Fibroblast of lung (primary cell): ENCODE data around the gene HGF. TPM values are rescaled to one million over a fixed set of nuclear protein-coding genes. Genes with fewer than 3 reads are reported as not detected.

Source experiments
- DNase-seq, 2 donors: peaks; one replicate each; pipeline versions ENCODE4 v3.0.0 to v3.0.0-alpha.2; 2010; ENCODE audit warnings: low read depth in 2 of 2
- H2AFZ ChIP-seq: 2 replicates; pipeline ENCODE4 v1.5.1; 2012; ENCODE audit warnings: low read length, control low read depth, inconsistent platforms
- H3K27ac ChIP-seq: 2 replicates; pipeline ENCODE4 v1.5.1; 2011; ENCODE audit warnings: low read length, control low read depth; ENCODE audit not compliant: insufficient read depth
- H3K27me3 ChIP-seq: 2 replicates; pipeline ENCODE4 v1.5.1; 2011; ENCODE audit warnings: mild to moderate bottlenecking, low read length; ENCODE audit not compliant: control insufficient read depth, insufficient read depth
- H3K36me3 ChIP-seq: 2 replicates; pipeline ENCODE4 v1.5.1; 2011; ENCODE audit warnings: low read length; ENCODE audit not compliant: control insufficient read depth, insufficient read depth
- H3K4me1 ChIP-seq: 2 replicates; pipeline ENCODE4 v1.5.1; 2011; ENCODE audit warnings: low read length; ENCODE audit not compliant: control insufficient read depth, insufficient read depth; ENCODE audit errors: extremely low read depth
- H3K4me2 ChIP-seq: 2 replicates; pipeline ENCODE4 v1.5.1; 2011; ENCODE audit warnings: low read length, control low read depth; ENCODE audit not compliant: insufficient read depth; ENCODE audit errors: extremely low read depth
- H3K4me3 ChIP-seq, 4 experiments: fragments of 200-600 bp in 1 of 4; sonication (generic) in 1 of 4; replicated peaks in 1 of 4; 2 replicates each; pipeline ENCODE4 v1.5.1; 2011 to 2016; ENCODE audit warnings: low read length in 4 of 4, low read depth in 3 of 4, mild to moderate bottlenecking in 3 of 4, control low read depth in 2 of 4, inconsistent platforms in 1 of 4, mixed read lengths in 1 of 4; ENCODE audit not compliant: insufficient read depth in 1 of 4; ENCODE audit errors: control extremely low read depth in 1 of 4
- H3K79me2 ChIP-seq: 2 replicates; pipeline ENCODE4 v1.5.1; 2012; ENCODE audit warnings: mild to moderate bottlenecking, low read length, inconsistent platforms; ENCODE audit not compliant: control insufficient read depth, insufficient read depth
- H3K9ac ChIP-seq: 2 replicates; pipeline ENCODE4 v1.5.1; 2011; ENCODE audit warnings: mild to moderate bottlenecking, low read length, control low read depth; ENCODE audit not compliant: insufficient read depth
- H3K9me3 ChIP-seq: 2 replicates; pipeline ENCODE4 v1.5.1; 2012; ENCODE audit warnings: low read depth, low read length; ENCODE audit not compliant: control insufficient read depth, insufficient read depth
- H4K20me1 ChIP-seq: 2 replicates; pipeline ENCODE4 v1.5.1; 2011; ENCODE audit warnings: low read length; ENCODE audit not compliant: control insufficient read depth, insufficient read depth; ENCODE audit errors: extremely low read depth
- EZH2 ChIP-seq: IDR thresholded peaks from 2 replicates; pipeline ENCODE4 v1.5.1; 2012; ENCODE audit warnings: low read length, control low read depth, mild to moderate bottlenecking; ENCODE audit errors: missing control alignments
- polyA plus RNA-seq, 2 donors: library from polyadenylated mRNA; depleted of rRNA in 1 of 2; stranded (reverse) in 1 of 2; unstranded in 1 of 2; fragments of >200 nt; gene quantifications; 2 replicates each; pipeline ENCODE4 v1.2.1, GENCODE V29; 2011 to 2012; ENCODE audit warnings: missing spikeins in 1 of 2
- total RNA-seq: library from RNA; depleted of rRNA; stranded (reverse); fragments of >200 nt; gene quantifications from 2 replicates; pipeline ENCODE4 v1.2.1, GENCODE V29; 2014
- TF ChIP-seq, protein P1 (sequence below), 2 donors: IDR thresholded peaks in 1 of 2; conservative IDR thresholded peaks in 1 of 2; 1 replicate in 1 of 2; 2 replicates in 1 of 2; pipeline ENCODE4 v1.5.1; 2011 to 2012; ENCODE audit warnings: low read length in 2 of 2, control low read depth in 1 of 2, inconsistent platforms in 1 of 2, low read depth in 1 of 2, mild to moderate bottlenecking in 1 of 2

HGF gene
- total and polyA plus RNA-seq, 2 donors (not counting 1 experiment from before 2014, with no cell fraction given), result 212 to 243 TPM

DNA sequence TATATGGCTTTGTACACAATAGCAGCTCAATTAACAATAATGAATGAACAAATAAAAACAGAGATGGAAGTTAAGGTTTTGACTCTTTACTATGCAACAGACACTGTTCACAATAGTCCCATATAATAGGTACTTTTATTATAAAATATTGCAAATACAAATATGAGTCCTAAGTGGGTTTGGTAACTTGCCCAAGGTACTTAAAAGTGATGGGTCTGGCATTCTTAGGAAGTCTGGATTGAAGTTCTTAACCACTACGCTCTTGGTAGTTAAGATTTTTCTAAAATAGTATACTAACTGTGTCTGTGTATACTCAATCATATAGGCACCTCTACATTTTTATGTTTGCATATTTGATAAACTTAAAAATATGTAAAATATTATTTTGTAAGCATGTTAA is 55.5 kb downstream of the HGF start:
- Histone ChIP-seq H3K4me1 (peaks cover 3% of the 10 kb centered on the region), H3K36me3 (peaks cover 8% of the 10 kb centered on the region), H3K27ac (no peak overlapping the region), H3K9ac (no peak overlapping the region), H3K9me3 (no peaks in the 10 kb centered on the region), H4K20me1 (no peaks in the 10 kb centered on the region), H3K4me2 (no peak overlapping the region), H3K27me3 (no peaks in the 10 kb centered on the region), H3K4me3 (no peak overlapping the region), H2AFZ (no peak overlapping the region), H3K79me2 (no peaks in the 10 kb centered on the region)
- TF ChIP-seq, protein P1, sequence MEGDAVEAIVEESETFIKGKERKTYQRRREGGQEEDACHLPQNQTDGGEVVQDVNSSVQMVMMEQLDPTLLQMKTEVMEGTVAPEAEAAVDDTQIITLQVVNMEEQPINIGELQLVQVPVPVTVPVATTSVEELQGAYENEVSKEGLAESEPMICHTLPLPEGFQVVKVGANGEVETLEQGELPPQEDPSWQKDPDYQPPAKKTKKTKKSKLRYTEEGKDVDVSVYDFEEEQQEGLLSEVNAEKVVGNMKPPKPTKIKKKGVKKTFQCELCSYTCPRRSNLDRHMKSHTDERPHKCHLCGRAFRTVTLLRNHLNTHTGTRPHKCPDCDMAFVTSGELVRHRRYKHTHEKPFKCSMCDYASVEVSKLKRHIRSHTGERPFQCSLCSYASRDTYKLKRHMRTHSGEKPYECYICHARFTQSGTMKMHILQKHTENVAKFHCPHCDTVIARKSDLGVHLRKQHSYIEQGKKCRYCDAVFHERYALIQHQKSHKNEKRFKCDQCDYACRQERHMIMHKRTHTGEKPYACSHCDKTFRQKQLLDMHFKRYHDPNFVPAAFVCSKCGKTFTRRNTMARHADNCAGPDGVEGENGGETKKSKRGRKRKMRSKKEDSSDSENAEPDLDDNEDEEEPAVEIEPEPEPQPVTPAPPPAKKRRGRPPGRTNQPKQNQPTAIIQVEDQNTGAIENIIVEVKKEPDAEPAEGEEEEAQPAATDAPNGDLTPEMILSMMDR (conservative IDR thresholded peaks at IDR 0.05 in 1 of 2, IDR thresholded peaks at IDR 0.05 in 1 of 2; ENCODE audit: low read depth in 1 of 2, low read length in 2 of 2), result no peak
- TF ChIP-seq EZH2, result no peak
- peak in 1 of 2 donors; percentile 53 for DNase-seq

DNA sequence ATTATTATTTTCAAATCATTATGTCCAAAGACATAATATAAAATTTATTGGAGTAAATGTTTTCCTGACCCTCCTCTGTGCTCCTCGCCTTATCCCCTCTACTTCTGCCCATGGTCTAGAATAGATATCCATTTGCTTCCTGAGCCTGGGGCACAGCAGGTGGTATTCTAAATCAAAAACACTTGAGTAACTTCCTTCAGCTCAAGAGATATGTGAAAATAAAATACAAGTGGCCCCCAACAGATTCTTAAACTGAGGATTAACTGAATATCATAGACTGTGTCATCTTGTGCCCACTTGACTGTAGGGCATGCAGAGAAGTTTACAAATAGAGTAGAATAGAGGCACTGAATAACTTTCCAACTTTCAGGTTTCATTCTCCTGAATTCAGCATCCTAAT is 59.1 kb downstream of the HGF start:
- Histone ChIP-seq H3K36me3 (peaks cover 13% of the 10 kb centered on the region), H3K27me3 (no peaks in the 10 kb centered on the region), H3K79me2 (no peaks in the 10 kb centered on the region), H3K4me2 (no peak overlapping the region), H3K9me3 (no peaks in the 10 kb centered on the region), H2AFZ (no peak overlapping the region), H3K9ac (no peak overlapping the region), H3K4me1 (peaks cover 2% of the 10 kb centered on the region), H3K4me3 (no peak overlapping the region), H3K27ac (no peak overlapping the region), H4K20me1 (no peaks in the 10 kb centered on the region)
- no peak for TF ChIP-seq EZH2
- TF ChIP-seq, protein P1 (conservative IDR thresholded peaks at IDR 0.05 in 1 of 2, IDR thresholded peaks at IDR 0.05 in 1 of 2; ENCODE audit: low read depth in 1 of 2, low read length in 2 of 2), result no peak
- DNase-seq, result no peak

DNA sequence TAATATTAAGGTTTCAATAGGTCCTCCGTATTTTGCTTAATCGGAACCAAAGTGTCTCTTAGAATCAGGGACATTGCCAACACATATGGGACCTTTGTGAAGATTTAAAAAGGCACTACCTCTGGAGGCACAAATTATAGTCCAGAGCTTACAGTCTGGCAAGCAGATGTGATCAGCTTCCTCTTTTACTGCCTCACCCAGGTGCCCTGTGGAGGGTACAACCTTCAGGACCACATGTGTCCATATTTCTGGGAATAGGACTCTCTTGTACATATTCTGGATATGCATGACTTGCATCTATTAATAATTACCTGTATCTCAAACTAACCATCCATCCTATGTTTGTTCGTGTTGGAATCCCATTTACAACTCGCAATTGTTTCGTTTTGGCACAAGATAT is 60.0 kb downstream of the HGF start:
- no peak overlapping the region for H3K9ac ChIP-seq
- no peaks in the 10 kb centered on the region for H3K9me3 ChIP-seq
- H4K20me1 ChIP-seq, result no peaks in the 10 kb centered on the region
- peaks cover 2% of the 10 kb centered on the region for H3K4me1 ChIP-seq
- no peak overlapping the region for H3K4me3 ChIP-seq
- H3K36me3 ChIP-seq, result peaks cover 13% of the 10 kb centered on the region
- TF ChIP-seq, protein P1 (conservative IDR thresholded peaks at IDR 0.05 in 1 of 2, IDR thresholded peaks at IDR 0.05 in 1 of 2; ENCODE audit: low read depth in 1 of 2, low read length in 2 of 2), result no peak
- TF ChIP-seq EZH2, result no peak
- H3K27me3 ChIP-seq, result no peaks in the 10 kb centered on the region
- H3K79me2 ChIP-seq, result no peaks in the 10 kb centered on the region
- no peak for DNase-seq
- no peak overlapping the region for H3K4me2 ChIP-seq
- no peak overlapping the region for H2AFZ ChIP-seq
- H3K27ac ChIP-seq, result no peak overlapping the region
